H9 (cell line): Measurements from ENCODE around the gene SLCO1C1. TPM values are rescaled to one million over a fixed set of nuclear protein-coding genes. Genes with fewer than 3 reads are reported as not detected.

ENCODE experiments used
- DNase-seq: peaks from one replicate; pipeline ENCODE4 v3.0.0-alpha.2; 2017
- H2AFZ ChIP-seq: one replicate; pipeline ENCODE4 v1.6.1; 2013; ENCODE audit warnings: mild to moderate bottlenecking, low read length, control low read depth, moderate library complexity
- H2AK5ac ChIP-seq: 2 replicates; pipeline ENCODE4 v1.6.1; 2013; ENCODE audit warnings: low read length, control low read depth, mixed read lengths; ENCODE audit not compliant: insufficient read length
- H2BK120ac ChIP-seq: one replicate; pipeline ENCODE4 v1.6.1; 2013; ENCODE audit warnings: low read depth, mild to moderate bottlenecking, low read length, control low read depth, inconsistent platforms; ENCODE audit not compliant: poor library complexity, severe bottlenecking
- H2BK12ac ChIP-seq: 2 replicates; pipeline ENCODE4 v1.6.1; 2013; ENCODE audit warnings: low read length, control low read depth, mixed read lengths, low read depth; ENCODE audit not compliant: insufficient read length
- H2BK15ac ChIP-seq: 2 replicates; pipeline ENCODE4 v1.6.1; 2013; ENCODE audit warnings: low read depth, low read length, control low read depth
- H2BK20ac ChIP-seq: one replicate; pipeline ENCODE4 v1.6.1; 2013; ENCODE audit warnings: low read depth, mild to moderate bottlenecking, low read length, control low read depth, inconsistent platforms; ENCODE audit not compliant: poor library complexity, severe bottlenecking
- H2BK5ac ChIP-seq: 2 replicates; pipeline ENCODE4 v1.6.1; 2013; ENCODE audit warnings: low read length, control low read depth, mixed read lengths; ENCODE audit not compliant: insufficient read length
- H3K14ac ChIP-seq: 2 replicates; pipeline ENCODE4 v1.6.1; 2013; ENCODE audit warnings: low read length, control low read depth; ENCODE audit not compliant: insufficient read depth
- H3K18ac ChIP-seq: 2 replicates; pipeline ENCODE4 v1.6.1; 2013; ENCODE audit warnings: low read depth, mild to moderate bottlenecking, mixed read lengths, low read length, control low read depth; ENCODE audit not compliant: insufficient read length
- H3K23ac ChIP-seq: 2 replicates; pipeline ENCODE4 v1.6.1; 2013; ENCODE audit warnings: low read length, control low read depth, mixed read lengths, low read depth; ENCODE audit not compliant: insufficient read length
- H3K23me2 ChIP-seq: 2 replicates; pipeline ENCODE4 v1.6.1; 2013; ENCODE audit warnings: low read depth, mild to moderate bottlenecking, mixed read lengths, low read length, control low read depth; ENCODE audit not compliant: insufficient read length, poor library complexity, severe bottlenecking
- H3K27ac ChIP-seq: 2 replicates; pipeline ENCODE4 v1.5.1; 2013; ENCODE audit warnings: low read length, control low read depth, mixed read lengths, low read depth; ENCODE audit not compliant: insufficient read length
- H3K27me3 ChIP-seq: 2 replicates; pipeline ENCODE4 v1.6.1; 2013; ENCODE audit warnings: low read length, control low read depth, inconsistent platforms; ENCODE audit not compliant: insufficient read depth
- H3K4ac ChIP-seq: 2 replicates; pipeline ENCODE4 v1.6.1; 2013; ENCODE audit warnings: low read depth, mild to moderate bottlenecking, control low read depth, inconsistent platforms, low read length, moderate library complexity
- H3K4me1 ChIP-seq: 2 replicates; pipeline ENCODE4 v1.6.1; 2013; ENCODE audit warnings: low read length, control low read depth, inconsistent platforms; ENCODE audit not compliant: insufficient read depth
- H3K4me2 ChIP-seq: 2 replicates; pipeline ENCODE4 v1.6.1; 2013; ENCODE audit warnings: low read length, control low read depth, mixed read lengths; ENCODE audit not compliant: insufficient read length, insufficient read depth
- H3K56ac ChIP-seq: 2 replicates; pipeline ENCODE4 v1.6.1; 2013; ENCODE audit warnings: low read depth, mild to moderate bottlenecking, mixed read lengths, low read length, control low read depth; ENCODE audit not compliant: insufficient read length
- H3K79me1 ChIP-seq: 2 replicates; pipeline ENCODE4 v1.6.1; 2013; ENCODE audit warnings: low read depth, mild to moderate bottlenecking, moderate library complexity, low read length, control low read depth, inconsistent platforms; ENCODE audit not compliant: insufficient read depth, poor library complexity, severe bottlenecking
- H3K79me2 ChIP-seq: 2 replicates; pipeline ENCODE4 v1.6.1; 2013; ENCODE audit warnings: low read length, control low read depth, inconsistent platforms; ENCODE audit not compliant: insufficient read depth
- H3K9ac ChIP-seq: 2 replicates; pipeline ENCODE4 v1.6.1; 2013; ENCODE audit warnings: low read length, control low read depth, mixed read lengths; ENCODE audit not compliant: insufficient read length; ENCODE audit errors: extremely low read depth
- H3K9me3 ChIP-seq: one replicate; pipeline ENCODE4 v1.6.1; 2013; ENCODE audit warnings: low read depth, low read length, inconsistent platforms; ENCODE audit not compliant: control insufficient read depth
- H3T11ph ChIP-seq: one replicate; pipeline ENCODE4 v1.6.1; 2013; ENCODE audit warnings: mild to moderate bottlenecking, low read length, control low read depth, inconsistent platforms
- H4K20me1 ChIP-seq: one replicate; pipeline ENCODE4 v1.6.1; 2013; ENCODE audit not compliant: control insufficient read depth, insufficient read length, insufficient read depth
- H4K5ac ChIP-seq: 2 replicates; pipeline ENCODE4 v1.6.1; 2013; ENCODE audit warnings: low read depth, mild to moderate bottlenecking, mixed read lengths, low read length, control low read depth; ENCODE audit not compliant: insufficient read length
- H4K8ac ChIP-seq: replicated peaks from 2 replicates; pipeline ENCODE4 v1.6.1; 2013; ENCODE audit warnings: low read length, control low read depth, mixed read lengths, low read depth; ENCODE audit not compliant: insufficient read length
- H4K91ac ChIP-seq: 2 replicates; pipeline ENCODE4 v1.6.1; 2013; ENCODE audit warnings: low read depth, mild to moderate bottlenecking, moderate library complexity, mixed read lengths, low read length, control low read depth; ENCODE audit not compliant: insufficient read length
- H3K27ac Mint-ChIP-seq, 3 experiments: 2 replicates in 2 of 3; 3 replicates in 1 of 3; pipeline ENCODE4 v1.8.0; 2020 to 2021; ENCODE audit warnings: mixed read lengths in 3 of 3, mild to moderate bottlenecking in 1 of 3, moderate library complexity in 1 of 3
- H3K27me3 Mint-ChIP-seq: 2 replicates; pipeline ENCODE4 v1.8.0; 2021; ENCODE audit warnings: low read depth, mild to moderate bottlenecking, moderate library complexity, mixed read lengths
- H3K36me3 Mint-ChIP-seq, 3 experiments: 2 replicates in 2 of 3; 3 replicates in 1 of 3; pipeline ENCODE4 v1.8.0; 2020 to 2021; ENCODE audit warnings: low read depth in 3 of 3, mixed read lengths in 3 of 3; ENCODE audit not compliant: insufficient read depth in 1 of 3
- H3K4me1 Mint-ChIP-seq, 2 experiments: 2 replicates each; pipeline ENCODE4 v1.8.0; 2020; ENCODE audit warnings: mixed read lengths in 2 of 2
- H3K4me3 Mint-ChIP-seq, 2 experiments: 2 replicates in 1 of 2; 3 replicates in 1 of 2; pipeline ENCODE4 v1.8.0; 2020 to 2021; ENCODE audit warnings: mild to moderate bottlenecking in 2 of 2, mixed read lengths in 2 of 2, moderate library complexity in 1 of 2
- H3K9me3 Mint-ChIP-seq, 2 experiments: 2 replicates in 1 of 2; 3 replicates in 1 of 2; pipeline ENCODE4 v1.8.0; 2020; ENCODE audit warnings: mild to moderate bottlenecking in 2 of 2, mixed read lengths in 2 of 2, moderate library complexity in 1 of 2
- CTCF ChIP-seq: fragments of 200-600 bp; sonication (generic); conservative IDR thresholded peaks from 3 replicates; pipeline ENCODE4 v1.8.0; 2021; ENCODE audit warnings: antibody characterized with exemption, mild to moderate bottlenecking
- WGBS: extraction: QIAGEN DNeasy Blood & Tissue Kit; methylation state at CpG from one replicate; pipeline ENCODE4 v1.1.7; 2013; ENCODE audit warnings: missing lambda C conversion rate, low lambda C conversion rate, mixed read lengths; ENCODE audit not compliant: insufficient read length; ENCODE audit errors: extremely low coverage; 5-methylcytosine and 5-hydroxymethylcytosine counted together
- total RNA-seq: library from RNA; stranded (reverse); gene quantifications from 2 replicates; pipeline ENCODE4 v1.2.1, GENCODE V29; 2021

SLCO1C1 gene
- total RNA-seq, 1 experiment from 2014 or later = not detected

DNA sequence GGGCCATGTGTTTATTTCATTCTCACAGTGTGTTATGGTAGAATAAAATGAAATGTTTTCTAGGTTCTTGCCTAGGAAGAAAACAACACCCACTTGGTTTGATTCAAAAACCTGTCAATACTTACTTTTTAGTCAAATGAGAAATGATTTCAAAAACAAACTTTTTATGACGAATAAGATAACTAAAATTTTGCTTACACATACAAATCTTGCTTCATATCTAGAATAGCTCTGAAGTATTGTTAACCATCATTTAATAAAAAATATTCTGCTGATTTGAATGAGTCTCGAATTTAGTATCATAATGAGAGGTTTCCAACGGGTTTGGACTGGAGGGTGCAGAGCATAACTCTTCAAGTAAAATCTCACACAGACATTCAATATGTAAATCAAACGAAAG lies 23.2 kb downstream of the SLCO1C1 start:
- Histone ChIP-seq H3K9ac (no peak overlapping the region), H2BK5ac (no peak overlapping the region), H3T11ph (no peak overlapping the region), H4K8ac (no peak overlapping the region), H3K4me1 (no peaks in the 10 kb centered on the region), H3K27me3 (no peaks in the 10 kb centered on the region), H3K14ac (no peak overlapping the region), H3K18ac (no peak overlapping the region), H2BK15ac (no peak overlapping the region), H3K56ac (no peak overlapping the region), H2BK120ac (no peak overlapping the region), H3K23me2 (no peaks in the 10 kb centered on the region), H4K5ac (no peak overlapping the region), H4K91ac (no peak overlapping the region), H2AFZ (no peak overlapping the region), H3K4ac (no peak overlapping the region), H3K79me1 (no peaks in the 10 kb centered on the region), H3K9me3 (no peaks in the 10 kb centered on the region), H3K23ac (no peak overlapping the region), H3K27ac (no peak overlapping the region), H3K4me2 (no peak overlapping the region), H2BK20ac (no peak overlapping the region), H3K79me2 (no peaks in the 10 kb centered on the region), H2BK12ac (no peak overlapping the region), H2AK5ac (no peak overlapping the region), H4K20me1 (no peaks in the 10 kb centered on the region)
- no CpG with 5 or more reads among the region's 4 CpGs for WGBS
- no peak for TF ChIP-seq CTCF
- peaks cover 7 to 8% of the 10 kb centered on the region in 2 experiments for H3K4me1 Mint-ChIP-seq
- no peak overlapping the region for H3K27ac Mint-ChIP-seq
- H3K36me3 Mint-ChIP-seq = no peaks in the 10 kb centered on the region
- H3K27me3 Mint-ChIP-seq = no peaks in the 10 kb centered on the region
- no peaks in the 10 kb centered on the region for H3K9me3 Mint-ChIP-seq
- DNase-seq = no peak
- H3K4me3 Mint-ChIP-seq = no peak overlapping the region
